HG03575 (cell line): ENCODE measurements around the gene PMP22.

Source experiments
- ATAC-seq: cut with Tn5 transposase; IDR thresholded peaks from one replicate; pipeline ENCODE4 v1.9.1; 2021; ENCODE audit not compliant: unreplicated experiment, insufficient number of reproducible peaks, low FRiP score; ENCODE audit errors: extremely low read depth

The PMP22 gene

GRCh38 chr17:15260376-15261257 lies 4.5 kb downstream of the PMP22 start:
- ATAC-seq, result no peak

- ATAC-seq, result no peak
Observed at GRCh38 chr17:15257796-15258512, 7.2 kb downstream of the PMP22 start.

DNA sequence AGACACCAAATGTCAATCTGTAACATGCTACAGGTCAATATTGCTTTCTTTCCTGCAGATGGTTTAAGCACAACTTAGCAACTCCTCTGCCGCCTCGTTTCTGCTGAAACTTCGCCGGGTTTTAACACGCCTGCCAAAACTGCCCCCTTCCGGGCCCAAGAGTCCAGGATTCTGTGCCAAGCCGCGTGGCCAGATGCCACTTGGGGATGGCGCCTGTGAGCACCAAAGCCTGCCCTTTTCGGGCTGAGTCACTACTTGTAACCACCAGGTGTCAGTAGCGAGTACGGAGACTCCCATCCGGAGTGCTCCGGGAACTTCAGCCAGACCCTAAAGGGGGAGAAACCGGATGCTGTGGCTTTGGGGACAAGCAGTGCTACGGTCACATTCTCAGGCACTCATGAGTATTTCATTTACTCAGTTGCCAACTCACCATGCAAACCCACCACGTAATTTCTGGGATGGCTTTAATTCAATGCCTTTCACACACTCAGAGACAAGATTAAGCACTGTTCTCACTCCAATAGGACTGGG lies 7.8 kb downstream of the PMP22 start:
- ATAC-seq, result no peak

GRCh38 chr17:15256689-15257088 lies 8.4 kb downstream of the PMP22 start:
- no peak for ATAC-seq

GRCh38 chr17:15255713-15256454 lies 9.2 kb downstream of the PMP22 start:
- no peak for ATAC-seq

DNA sequence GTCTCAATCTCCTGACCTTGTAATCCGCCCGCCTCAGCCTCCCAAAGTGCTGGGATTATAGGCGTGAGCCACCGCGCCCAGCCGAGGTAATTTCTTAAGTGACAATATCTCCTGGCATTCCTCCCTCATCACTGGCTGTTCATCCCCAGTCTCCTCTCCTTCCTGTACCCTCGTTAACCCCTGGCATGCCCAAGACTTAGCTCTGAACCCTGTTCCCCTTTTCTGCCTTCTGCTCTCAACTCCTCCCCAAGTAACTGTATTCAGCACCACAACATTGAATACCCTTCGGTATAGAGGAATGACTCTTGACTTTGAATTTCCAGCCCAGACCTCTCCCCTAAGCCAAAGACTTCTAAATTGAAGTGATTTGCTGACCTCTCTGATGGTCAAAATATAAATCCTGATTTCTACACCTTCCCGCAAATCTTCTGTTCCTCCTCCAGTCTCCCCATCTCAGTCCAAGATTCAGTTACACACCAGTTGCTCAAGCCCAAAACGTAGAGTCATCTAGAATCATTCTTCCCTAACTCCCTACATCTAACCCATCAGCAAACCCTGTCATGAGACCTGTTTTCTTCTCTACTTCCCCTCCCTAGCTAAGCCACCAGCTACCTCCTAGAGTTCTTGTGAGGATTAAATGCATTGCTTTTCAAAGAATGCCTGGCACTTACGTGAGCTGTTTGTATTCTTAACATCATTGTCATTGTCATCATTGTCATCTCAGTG lies 14.8 kb downstream of the PMP22 start:
- ATAC-seq, result no peak

DNA sequence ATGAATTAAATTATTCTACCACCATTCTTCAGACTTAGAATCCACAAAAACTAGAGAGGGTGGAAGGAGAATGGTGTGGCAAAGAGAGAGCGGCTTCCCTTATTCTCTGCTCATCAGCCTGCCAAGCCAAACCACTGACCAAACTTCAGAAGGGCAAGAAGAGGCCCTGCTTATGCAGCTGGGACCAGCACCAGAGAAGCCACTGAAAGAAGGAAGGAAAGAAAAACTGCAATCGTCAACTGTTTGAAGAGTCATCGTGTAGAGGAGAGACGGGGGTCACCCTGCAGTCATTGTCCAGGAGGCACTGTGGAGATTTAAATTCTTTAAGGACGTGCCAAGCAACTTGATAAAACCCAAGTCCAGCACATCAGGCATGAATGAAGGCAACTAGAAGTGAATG lies 15.6 kb downstream of the PMP22 start:
- no peak for ATAC-seq

DNA sequence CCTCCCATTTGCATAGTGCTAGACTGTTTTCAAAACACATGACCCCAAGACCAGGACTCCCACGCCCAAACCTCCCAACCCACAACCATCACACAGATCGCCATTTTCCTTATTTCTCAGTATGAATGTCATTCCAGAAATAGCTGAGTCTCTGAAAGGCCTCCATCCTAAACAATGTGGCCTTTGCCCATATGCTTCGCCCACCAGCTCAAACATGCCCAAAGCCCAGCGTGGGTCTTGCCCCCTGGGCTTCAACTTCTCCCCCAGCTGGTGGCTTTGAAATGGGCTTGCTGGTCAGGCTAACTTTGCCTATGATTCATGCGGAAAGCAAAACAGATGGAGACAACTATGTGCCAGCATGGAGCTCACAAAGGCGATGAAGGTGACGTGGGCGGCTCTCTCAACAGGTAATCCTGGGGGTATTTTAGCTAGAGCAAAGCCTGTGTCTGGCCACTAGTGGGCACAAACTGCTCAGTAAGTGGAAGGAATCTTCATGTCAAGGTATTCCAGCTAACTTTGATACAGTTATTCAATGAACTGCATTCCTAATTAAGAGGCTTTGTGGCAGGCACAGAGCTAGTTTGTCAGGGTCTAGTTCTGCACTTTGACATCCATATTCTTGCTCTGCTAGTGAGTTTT lies 17.1 kb downstream of the PMP22 start:
- ATAC-seq, result no peak

DNA sequence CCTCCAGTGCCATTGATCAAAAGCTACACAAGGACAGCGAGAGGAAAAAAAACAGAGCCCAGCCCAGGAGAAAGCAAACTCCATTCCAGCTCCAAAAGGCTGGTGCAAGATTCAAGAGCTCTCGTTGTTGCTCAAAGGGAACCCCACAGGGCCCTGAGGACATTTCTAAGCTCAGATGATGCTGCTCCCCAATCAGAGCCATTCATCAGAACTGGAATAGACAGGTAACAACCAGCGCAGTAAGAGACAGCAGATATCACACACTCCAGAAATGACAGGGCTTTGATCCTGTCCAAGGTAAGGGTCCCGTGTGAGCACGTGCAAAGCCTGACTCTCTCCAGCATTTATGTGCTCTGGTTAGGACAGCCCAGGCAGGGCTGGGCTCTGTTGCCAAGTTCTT lies 20.1 kb downstream of the PMP22 start:
- no peak for ATAC-seq

GRCh38 chr17:15240644-15241043 lies 24.5 kb downstream of the PMP22 start:
- ATAC-seq, result no peak

DNA sequence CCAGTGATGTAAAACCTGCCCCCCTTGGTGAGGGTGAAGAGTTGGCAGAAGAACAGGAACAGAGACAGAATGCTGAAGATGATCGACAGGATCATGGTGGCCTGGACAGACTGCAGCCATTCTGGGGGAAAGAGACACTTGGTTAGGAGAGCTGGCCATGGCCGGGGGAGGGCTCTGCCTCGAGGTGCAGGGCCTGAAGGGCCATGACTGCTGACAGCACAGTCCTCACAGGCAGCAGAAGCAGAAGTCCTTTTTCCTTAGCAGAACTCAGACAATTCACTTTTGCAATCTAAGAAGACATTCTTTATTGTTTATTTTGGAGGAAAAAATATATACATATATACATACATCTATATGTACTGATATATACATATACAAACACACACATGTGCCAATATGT lies 25.6 kb downstream of the PMP22 start:
- no peak for ATAC-seq

DNA sequence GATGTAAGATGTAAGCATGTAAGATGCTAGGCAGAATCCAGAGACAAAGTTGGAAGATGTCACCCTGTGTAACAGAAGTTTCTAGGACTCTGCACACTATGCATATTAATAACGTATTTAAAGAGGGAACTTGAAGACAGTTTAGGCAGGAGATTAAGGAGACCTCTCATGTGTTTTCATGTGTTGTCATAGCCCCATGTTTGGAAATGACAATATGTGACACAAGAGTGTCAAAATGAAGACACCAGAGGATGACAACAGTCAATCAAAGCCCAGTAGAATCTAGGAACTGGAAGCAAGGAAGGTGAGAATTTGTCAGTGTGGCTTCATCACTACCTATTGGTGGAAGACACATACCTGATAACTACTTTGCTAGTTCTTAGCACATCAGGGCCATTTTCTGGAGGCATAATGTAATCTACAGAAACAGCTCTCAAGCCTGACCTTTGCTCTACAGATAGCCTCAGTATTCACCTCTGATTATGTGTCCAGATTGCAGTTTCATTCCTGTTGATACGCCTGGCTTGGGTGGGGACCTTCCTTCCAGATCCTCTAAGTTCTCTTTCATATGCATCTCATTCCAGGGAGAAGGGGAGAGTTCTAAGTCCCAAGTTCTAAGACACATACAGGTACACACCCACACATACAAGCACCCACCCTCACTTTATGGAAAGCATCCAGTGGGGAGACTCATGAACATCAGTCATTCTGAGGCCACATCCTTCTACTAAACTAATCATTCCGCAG lies 26.3 kb downstream of the PMP22 start:
- no peak for ATAC-seq

- no peak for ATAC-seq
Observed at GRCh38 chr17:15238057-15238456, 27.1 kb downstream of the PMP22 start.

DNA sequence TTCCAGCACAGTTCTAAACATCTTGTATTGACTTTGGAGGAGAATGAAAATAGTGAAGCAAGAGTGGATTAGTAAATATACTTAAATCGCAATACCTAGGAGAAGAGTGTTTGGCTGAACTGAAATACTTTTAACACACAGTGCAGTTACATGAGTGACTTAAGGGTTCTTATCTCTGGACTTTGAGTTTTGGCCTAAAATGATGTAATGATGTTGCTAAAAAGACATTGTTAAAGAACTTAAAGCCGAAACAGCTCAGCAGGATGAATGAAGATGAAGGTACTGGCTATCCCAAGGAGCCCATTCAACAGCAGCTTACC lies 28.1 kb downstream of the PMP22 start:
- ATAC-seq, result no peak

- ATAC-seq, result no peak
Observed at GRCh38 chr17:15236281-15237105, 28.6 kb downstream of the PMP22 start.

GRCh38 chr17:15233971-15234370 lies 31.2 kb downstream of the PMP22 start:
- ATAC-seq, result no peak
